HG02870 (cell line): Measurements from ENCODE around the gene HOXD13.

Experiments
- ATAC-seq: cut with Tn5 transposase; IDR thresholded peaks from one replicate; pipeline ENCODE4 v1.9.1; 2021; ENCODE audit warnings: mild to moderate bottlenecking, moderate library complexity; ENCODE audit not compliant: unreplicated experiment

HOXD13 gene

DNA sequence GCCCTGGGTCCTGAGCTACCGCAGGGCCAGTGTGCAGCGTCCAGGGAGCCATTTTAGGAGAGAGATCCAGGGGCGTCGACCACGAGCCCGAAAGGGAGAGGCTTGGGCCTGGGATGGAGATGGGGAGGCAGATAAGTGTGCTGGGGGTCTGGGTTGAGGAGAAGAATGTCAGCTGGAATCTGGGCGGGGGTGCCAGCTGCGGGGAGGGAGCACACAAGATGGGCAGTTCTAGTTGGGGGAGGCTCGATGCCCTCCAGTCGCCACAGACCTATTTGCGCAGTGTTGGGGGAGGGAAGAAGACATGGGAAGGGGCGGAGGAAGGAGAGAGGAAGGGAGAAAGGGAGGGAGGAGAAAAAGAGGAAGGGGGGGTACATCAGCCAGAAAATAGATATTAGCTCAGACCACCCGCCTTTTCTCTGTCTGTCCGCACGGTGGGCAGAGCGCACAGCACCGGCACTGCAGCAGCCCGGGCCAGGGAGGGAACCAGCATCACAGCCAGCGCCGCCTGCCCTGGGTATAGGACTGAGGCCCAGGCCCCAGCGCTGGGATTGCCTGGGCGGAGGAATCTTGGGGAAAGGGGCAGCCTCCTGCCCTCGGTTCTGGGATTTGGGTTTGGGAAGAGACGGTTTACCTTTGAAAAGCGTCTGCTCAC is 12.7 kb downstream of the HOXD13 start:
- no peak for ATAC-seq

DNA sequence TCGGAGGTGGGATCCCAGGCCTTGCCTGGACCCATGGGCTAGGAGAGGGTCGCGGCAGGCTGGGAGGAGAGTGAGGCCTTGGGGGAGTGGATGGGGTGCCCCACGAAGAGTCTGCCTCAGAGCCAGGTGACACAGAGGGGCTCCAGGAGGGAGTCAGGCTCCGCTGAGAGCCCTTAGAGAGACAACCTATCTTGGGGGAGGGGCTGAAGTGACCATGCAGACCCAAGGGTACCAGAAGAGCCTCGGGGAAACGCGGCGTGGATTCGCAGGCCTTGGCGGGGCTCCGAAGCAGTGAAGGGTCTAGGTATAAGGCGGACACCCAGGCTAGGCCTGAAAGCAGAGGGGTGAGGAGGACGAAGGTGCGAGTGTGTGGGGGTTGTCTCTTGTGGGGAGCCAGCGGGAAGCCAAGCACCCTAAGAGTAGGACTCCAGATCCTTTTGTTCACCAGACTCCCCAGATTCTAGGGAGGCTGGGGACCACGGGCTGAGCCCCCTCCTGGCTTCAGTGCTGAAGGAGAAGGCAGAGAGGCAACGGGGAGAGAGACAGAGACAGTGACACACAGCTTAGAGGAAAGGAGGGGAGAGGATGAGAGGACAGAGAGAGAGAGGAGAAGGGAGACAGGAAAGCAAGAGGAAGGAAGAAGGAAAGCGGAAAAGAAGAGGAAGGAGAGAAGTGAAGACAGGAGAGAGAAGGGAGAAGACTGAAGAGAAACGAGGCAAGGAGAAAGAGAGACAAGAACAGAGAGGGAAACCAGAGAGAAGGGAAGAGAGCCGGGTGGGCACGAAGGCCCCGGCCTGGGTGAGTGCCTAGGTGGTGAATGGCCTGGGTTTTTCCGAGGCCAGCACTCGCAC is 13.4 kb downstream of the HOXD13 start:
- ATAC-seq = no peak

DNA sequence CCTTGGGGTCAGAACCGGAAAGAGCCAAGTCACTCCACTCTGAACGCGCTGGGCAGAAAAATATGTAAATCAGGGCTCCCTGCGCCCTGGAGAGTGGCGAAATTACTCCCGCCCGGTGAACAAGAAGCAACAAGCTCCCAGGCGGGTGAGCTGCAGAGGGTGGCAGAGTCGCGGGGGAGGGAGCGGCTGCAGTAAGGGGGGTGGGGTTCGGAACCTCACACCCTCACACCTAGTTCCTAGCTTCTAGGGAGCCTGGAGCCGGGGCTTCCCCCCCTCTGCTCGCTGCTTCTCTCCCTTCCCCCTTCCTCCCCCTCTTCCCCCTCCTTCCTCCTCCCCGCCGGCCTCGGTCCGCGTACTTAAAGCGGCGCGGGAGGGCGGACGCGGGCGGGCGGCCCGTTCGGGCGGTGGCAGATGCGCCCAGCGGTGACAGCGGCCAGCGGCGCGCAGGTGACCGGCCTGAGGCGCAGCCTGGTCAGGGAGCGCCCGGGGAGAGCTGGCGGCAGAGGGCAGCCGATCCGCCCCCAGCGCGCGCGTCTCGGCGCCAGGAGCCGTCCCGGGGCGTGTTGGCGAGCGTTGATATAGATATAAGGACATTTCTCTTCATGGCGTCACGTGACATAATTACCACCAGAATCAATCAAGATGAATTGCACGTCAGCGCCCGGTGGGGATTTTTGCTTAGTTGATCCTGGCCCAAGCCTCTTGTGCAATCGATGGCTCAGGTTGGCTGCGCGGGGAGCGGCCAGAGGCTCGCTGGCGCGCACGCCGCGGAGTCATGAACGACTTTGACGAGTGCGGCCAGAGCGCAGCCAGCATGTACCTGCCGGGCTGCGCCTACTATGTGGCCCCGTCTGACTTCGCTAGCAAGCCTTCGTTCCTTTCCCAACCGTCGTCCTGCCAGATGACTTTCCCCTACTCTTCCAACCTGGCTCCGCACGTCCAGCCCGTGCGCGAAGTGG is 14.3 kb downstream of the HOXD13 start, which contains the start of gene HOXD11:
Gene HOXD11 (plus strand): TSS at position 700 of the 959 bp plus-strand sequence. CDS start 76 bp downstream, at position 776.
- no peak for ATAC-seq

DNA sequence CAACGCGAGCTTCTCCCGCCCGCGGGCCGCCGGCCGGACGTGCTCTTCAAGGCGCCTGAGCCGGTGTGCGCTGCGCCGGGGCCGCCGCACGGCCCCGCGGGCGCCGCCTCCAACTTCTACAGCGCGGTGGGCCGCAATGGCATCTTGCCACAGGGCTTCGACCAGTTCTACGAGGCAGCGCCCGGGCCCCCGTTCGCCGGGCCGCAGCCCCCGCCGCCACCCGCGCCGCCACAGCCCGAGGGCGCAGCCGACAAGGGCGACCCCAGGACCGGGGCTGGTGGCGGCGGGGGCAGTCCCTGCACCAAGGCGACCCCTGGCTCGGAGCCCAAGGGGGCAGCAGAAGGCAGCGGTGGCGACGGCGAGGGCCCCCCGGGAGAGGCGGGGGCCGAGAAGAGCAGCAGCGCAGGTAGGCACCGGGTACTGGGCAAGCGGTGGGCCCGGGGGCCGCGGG is 15.2 kb downstream of the HOXD13 start:
- ATAC-seq = no peak

DNA sequence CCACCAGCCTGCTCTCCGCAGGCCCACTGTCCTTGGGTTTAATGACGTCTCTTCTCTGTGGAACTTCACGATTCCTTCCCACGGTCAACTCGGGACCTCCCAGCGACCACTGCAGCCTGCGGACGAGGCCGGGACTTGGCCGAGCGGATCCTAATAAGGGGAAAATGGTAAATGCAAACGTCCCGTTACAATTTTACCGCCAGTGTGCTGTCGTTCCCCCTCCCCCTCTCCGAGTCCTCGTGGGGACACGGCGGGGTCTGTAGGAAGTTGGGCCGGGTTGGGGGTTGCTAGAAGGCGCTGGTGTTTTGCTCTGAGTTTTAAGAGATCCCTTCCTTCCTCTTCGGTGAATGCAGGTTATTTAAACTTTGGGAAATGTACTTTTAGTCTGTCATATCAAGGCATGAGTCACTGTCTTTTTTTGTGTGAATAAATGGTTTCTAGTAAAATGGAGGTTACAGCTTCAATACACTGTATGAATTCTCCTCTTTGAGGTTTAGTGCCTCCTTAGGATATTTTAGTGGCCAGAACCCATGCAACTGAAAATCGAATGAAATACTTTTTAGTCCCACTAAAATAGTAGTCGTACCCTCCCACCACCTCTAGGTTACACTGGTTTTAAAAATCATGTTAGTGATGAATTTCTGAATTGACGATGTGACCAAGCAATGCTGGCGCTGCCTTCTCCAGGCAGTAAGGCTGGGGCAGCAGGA is 16.8 kb downstream of the HOXD13 start:
- no peak for ATAC-seq

DNA sequence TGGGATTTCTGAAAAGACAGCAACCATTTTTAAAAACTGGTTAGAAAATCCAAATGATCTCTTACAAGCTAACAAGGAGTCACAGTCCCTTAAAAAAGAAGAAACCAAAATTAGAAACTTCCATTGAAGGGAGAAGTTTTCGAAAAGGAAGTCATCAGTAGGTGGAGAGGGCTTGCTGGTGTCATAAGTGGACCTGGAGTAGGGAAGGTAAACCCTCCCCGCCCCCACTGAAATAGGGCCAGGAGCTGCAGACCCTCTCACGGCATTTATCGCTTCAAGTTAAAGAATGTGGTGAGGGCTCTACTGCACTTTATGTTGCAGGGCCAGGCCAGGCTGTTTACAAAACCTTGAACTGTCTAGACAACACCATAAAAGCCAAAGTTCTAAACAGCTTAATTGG is 17.4 kb downstream of the HOXD13 start:
- no peak for ATAC-seq

DNA sequence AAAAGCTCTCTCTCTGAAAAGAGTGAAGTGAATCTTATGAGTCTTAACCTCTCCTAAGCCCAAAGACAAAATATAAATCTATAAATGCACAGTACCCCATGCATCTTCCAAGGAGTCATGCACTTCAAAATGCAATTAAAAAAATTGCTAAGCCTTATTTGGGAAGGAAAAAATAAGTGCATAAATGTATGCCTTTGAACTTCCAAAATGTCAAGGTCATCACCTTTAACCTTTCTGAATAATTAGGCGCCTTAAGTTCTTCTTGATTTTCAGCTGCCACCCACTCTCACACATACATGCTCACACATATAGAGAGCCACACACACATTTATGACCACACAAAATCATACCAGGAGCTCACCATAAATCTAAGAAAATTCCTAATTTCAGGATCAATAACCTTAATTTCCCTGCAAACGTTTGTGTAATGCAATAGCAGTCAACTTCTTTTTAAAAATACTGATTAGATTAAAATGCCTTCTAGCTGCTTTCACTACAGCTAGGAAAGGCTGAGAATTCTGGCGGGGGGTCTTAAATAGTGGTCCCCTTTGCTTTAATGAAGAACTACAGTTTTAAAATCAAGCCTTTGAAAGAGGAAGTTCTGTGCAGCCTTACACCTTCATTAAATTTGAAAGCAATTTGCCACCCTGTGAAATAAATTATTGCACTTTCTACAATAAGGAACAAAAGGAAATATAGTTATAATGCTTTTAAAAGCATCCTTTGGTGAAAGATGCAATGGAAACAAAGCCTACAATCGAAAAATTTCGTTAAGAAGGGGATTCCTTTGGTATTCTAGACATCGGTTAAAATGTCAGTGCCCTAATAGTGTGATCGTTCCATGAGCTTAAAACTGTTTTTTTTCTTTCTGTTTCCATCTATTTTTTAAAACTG is 18.1 kb downstream of the HOXD13 start:
- ATAC-seq = no peak

DNA sequence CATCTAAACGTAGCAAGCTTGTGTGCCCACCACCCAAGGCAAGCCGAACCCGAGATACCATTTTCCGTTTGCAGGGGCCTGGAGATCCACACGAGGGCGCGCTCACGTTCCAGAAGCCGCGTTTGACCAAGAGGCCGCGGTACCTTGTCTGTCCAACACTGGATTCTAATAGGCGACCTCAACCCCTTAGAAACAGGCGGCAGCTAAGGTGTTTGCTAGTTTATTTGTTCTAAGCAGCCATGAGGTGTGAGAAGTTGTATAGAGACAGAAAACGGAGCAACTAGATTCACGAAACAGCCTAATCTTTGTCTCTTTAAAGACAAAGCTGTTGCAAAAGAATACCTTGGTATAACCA is 18.8 kb downstream of the HOXD13 start:
- ATAC-seq = no peak

DNA sequence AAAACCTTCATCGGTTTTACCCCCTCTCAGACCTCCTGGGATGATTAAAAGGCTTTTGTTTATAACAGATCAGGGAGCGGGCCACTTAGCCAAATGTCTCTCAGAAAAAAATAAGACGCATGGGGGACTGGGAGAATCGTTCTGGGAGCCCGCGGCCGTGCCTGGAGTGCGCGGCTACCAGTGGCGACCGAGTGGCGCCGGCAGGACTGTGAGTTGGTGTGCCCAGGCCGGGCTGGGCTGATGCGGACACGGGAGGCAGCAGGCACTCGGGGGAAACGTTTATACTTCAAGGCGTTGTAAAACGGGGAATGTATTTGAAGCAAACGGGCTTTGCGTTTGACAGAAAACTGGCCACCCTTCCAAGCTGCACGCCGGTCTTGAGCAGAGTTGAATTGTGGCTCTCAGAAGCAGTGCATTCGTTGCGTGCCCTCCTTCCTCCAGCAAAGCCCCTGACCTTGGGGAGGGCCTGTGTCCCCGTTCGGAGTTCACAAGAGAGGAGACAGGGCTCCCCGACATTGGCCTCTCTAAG is 19.4 kb downstream of the HOXD13 start:
- no peak for ATAC-seq

DNA sequence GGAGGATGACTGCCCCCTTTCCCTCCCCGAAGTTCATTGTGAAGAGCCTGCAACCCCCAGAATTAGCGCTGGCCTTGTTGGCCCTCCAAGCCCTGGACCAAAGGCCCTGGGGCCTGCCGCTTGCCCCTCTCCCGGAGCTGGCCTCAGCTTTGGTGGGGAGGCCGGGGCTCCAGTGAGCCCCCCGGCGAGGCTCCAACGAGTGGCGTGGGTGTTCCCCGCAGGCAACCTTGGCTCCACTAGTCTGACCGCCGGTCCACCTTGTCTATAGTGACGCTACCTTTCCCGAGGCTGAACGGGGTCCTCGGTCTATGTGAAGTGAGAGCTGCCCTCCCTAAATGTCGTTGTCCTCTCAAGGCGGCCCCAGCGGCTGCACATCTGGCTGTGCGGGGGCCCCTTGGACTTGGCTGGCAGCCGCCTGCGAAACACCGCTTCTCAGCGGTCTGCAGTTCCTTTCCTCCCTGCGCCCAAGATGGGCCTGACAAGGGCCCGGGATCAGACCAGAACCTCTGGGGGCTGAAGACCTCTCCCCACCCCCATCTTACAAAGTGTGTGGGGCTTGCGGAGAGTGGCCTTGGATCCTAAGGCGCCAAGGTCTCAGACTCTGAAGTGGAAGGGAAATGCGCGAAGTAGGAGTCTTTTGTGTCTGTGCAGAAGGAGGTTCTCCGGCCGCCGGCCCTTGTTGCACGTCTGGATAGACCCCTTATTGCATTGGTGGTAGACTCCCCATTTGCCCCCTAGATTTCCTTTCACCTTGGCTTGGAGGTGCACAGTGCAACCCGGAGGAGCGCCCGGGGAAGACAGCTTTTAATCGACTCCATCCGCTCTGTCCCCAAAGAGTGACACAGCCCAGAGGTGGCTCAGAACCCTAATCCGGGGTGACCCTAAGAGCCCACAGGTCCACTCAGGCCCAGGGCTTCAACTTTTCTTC is 20.1 kb downstream of the HOXD13 start:
- no peak for ATAC-seq

DNA sequence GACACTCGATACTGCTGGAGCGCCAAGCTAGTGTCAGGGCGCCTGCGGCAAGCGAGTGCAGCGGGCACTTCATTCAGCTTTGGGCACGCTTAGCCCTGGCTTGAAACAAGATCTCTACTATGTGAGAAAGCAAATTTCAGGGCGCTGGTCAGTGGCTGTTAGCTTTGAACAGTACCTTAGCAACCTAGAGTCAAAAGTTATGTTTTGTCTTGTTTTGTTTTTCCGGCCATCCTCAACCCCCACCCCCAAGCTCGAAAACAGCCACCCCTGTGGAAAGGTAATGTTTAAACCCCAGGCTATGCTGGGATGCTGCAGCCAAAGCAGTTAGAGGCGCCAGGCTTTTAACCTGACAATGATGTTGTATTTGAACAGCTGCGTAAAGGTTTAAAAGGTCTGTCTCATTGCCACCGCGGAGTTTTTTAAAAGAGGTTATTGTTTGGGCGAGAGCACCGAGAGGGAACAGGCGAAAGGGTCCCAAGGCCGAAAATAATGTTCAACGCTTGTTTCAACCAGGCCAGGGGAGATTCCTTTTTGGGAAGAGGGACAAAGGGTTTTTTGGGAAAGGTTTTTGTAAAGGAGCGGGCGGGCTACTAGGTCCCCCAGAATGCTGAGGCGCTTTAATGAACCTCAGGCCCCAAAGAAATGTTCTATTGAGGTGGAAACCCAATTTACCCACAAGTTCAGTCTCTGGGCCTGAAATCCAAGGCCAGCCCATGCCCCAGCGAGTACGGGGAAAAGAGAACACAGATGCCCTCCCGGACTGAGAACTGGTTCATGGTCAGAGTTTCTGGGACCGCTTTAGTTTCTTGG is 21.8 kb downstream of the HOXD13 start:
- no peak for ATAC-seq

DNA sequence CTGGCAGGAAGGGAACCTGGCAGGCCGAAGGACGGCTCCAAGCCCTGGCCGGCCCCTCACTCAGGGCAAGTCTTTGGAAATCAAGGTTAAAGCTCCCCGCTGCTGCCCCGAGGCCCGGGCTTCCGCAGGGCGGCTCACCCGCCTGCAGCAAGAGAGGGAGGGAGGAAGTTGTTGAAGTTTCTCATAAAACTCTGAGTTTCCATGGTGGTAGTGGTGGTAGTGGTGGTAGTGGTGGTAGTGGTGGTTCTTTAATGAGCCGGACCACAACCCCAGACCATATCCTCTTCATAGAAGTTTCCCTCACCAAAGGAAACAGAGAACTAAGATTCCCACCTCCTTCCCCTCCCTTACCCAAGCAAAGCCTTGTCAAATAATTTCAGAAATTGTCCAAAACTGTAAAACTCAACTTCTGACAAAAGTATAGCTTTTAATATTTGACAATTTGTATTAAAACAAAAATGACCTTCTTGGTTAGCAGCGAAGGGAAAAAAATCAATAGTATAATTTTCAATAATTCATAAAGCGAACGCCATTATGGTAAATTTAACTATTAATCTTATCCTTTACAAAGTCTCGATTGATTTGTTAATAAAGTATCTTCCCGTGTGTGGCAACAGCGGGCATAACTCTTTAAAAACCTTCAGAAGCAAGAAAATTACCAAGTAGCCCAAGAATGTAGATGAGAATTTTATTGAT is 22.6 kb downstream of the HOXD13 start:
- ATAC-seq = no peak

DNA sequence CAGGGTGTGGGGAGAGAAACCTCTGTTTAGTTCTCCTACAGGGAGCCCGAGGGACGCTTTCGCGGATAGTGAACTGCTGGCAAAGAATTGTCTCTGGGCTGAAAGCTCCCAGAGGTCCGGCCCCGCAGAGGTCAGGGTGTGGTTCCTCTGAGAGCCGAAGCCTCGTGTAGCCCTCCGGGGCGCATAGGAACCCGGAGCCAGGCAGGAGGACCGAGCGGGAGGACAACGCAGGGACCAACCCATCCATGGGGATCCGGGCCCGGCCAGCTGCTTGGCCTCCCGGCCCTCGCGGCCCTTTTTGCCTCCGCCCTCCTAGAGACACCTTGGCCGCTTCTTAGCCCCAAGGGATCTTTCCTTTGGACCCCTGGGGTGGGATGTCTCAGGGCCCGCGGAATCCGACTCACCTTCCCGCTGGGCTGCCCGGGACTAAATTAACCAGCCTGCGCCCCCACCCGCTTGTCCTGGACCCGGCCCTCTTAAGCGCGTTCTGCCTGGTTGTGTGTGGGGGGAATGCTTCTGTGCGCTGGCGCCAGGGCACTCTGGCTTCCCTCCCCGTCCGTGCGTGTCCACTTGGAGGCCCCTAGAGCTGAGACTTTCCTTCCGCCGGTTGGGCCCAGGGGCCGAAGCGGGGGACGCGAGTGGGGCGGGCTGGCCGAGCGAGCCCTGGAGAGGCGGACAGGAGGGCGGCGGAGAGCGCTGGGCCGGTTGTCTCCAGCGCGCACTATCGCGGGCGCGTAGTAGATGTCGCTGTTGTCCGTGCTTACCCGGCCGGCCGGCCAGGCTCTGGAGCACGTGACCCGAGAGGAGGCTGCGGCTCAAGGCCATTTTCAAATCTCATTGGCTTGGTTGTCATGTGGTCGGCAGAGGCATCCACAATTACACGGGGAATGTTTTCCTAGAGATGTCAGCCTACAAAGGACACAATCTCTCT is 23.6 kb downstream of the HOXD13 start, which contains the start of gene HOXD10:
Gene HOXD10 (plus strand): TSS at position 896 of the 931 bp plus-strand sequence. CDS start 56 bp downstream, outside the sequence.
- no peak for ATAC-seq

DNA sequence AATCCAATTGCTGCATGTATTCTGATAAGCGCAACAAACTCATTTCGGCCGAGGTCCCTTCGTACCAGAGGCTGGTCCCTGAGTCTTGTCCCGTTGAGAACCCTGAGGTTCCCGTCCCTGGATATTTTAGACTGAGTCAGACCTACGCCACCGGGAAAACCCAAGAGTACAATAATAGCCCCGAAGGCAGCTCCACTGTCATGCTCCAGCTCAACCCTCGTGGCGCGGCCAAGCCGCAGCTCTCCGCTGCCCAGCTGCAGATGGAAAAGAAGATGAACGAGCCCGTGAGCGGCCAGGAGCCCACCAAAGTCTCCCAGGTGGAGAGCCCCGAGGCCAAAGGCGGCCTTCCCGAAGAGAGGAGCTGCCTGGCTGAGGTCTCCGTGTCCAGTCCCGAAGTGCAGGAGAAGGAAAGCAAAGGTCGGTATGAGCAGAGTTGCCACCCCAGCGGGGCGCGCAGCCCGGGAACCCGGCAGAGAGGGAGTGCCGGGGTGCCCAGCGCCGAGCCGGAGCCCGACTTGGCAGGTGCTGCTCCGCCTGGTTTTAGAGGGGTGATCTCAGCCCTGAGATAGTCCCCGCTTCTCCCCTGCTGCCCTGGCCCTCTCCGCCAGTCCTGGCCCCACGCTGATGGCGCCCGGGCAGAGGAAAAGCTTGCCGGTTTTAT is 24.8 kb downstream of the HOXD13 start:
- ATAC-seq = no peak

DNA sequence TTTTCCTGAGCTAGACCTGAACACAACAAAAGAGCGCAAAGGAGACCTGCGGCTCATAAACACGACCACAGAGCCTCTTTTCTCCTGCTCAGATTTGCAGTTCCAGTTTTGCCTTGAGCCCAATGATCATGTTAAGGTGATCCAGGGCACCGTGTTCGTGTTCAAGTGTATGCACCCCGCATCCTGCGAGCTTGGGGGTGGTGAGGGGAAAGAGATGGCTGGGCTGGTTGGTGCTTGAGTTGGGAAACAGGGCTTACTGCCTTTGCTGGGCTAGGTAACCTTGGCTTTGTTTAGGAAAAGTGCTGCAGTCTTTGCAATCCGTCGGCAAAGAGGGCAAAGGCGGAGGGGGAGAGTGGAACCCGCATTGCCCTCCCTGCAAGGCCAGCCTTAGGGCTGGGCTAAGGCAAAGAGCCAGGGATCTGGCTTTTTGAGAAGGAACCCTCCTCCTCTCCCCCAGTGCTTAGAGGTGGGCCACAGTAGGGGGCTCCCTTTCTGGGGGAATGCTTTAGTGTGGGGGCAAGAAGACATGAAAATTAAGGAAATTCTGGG is 25.4 kb downstream of the HOXD13 start:
- ATAC-seq = no peak
